ENCODE data around the gene IRF1.
"Not testable (repeated sequence)": the region's sequence is repeated elsewhere in the genome, so short reads cannot be mapped to it uniquely, and the experiment has no call there.

IRF1 gene

GRCh38 chr5:132486318-132487094 lies 4.1 kb downstream of the IRF1 start:
- no peak for DNase-seq

DNA sequence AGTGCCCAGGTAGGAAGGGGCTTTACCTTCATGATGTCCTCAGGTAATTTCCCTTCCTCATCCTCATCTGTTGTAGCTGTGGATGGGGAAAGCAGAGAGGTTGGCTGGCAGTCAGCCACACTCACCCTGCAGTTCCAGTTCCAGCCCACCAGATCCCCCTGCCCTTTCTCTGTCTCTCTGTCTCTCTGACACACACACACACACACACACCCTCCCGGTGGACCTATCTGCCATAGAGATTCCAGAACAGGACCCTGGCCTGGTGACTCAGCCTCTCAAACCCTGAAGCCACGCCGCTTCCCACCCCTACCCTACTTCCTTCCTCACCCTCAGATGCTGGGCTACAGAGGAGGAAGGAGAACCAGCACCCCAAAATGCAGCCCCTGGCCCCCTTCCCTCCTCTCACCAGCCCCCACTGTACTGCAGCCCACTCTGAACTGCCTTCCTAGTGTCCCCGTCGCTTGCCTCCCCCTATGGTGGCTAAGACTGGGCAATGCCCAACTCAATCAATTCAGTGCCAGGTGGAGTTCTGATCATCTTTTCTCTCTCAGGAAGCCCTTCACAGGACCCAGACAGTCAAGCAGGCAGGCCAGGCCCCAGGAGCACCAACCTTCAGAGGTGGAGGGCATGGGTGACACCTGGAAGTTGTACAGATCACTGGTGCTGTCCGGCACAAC lies 4.8 kb downstream of the IRF1 start:
- no peak for DNase-seq

DNA sequence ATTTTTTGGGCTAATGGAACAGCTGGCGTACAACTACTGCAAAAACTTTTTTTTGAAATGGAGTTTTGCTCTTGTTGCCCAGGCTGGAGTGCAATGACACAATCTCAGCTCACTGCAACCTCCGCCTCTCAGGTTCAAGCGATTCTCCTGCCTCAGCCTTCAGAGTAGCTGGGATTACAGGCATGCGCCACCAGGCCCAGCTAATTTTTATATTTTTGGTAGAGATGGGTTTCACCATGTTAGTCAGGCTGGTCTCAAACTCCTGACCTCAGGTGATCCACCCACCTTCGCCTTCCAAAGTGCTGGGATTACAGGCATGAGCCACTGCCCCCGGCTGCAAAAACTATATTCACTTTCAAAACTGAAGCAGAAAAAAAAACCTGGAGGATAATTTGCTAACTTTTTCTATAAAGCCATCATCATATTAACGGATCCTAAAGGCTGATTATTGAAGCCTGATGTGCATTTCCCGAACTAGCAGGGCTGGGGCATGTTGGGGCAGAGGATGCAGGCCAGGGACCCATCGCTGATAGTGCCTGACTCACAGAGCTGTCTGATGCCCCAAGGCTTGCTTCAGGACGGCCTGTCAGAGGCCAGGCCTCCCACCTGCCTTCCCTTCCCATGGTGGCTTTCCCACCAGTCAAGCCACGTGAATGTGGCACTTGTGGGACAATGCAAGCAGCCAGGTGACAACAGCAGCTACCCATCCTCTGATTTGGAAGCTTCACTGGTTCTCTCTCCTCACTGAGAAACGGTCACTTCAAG lies 5.5 kb downstream of the IRF1 start:
- not testable (repeated sequence) for DNase-seq

GRCh38 chr5:132484391-132484725 lies 6.2 kb downstream of the IRF1 start:
- DNase-seq: no peak

GRCh38 chr5:132483661-132484390 lies 6.7 kb downstream of the IRF1 start:
- DNase-seq: no peak

DNA sequence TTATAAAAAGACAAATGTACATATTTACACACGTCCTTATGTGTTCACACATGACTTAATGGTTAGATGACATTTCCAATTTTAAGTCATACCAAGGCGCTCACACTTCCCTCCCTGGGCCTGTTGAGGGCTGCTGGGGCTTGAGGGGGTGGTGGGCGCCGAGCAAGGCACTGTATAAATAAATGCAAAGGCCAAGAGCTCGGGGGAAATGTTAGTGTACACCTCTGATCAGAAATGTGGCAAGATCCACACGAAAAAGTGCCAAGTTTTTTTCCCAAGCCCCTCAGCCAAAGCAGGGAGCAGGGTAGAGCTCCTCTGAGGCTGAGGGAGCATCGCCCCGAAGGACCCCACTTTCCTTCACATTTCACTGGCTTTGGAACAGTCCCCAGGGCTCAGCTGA lies 7.5 kb downstream of the IRF1 start:
- no peak for DNase-seq

- DNase-seq: no peak
These were observed 8.9 kb downstream of the IRF1 start for GRCh38 chr5:132481596-132482211.

- no peak for DNase-seq
These were observed 9.5 kb downstream of the IRF1 start for GRCh38 chr5:132480893-132481595.

- no peak for DNase-seq
These were observed 10.1 kb downstream of the IRF1 start for GRCh38 chr5:132480546-132480892.

DNA sequence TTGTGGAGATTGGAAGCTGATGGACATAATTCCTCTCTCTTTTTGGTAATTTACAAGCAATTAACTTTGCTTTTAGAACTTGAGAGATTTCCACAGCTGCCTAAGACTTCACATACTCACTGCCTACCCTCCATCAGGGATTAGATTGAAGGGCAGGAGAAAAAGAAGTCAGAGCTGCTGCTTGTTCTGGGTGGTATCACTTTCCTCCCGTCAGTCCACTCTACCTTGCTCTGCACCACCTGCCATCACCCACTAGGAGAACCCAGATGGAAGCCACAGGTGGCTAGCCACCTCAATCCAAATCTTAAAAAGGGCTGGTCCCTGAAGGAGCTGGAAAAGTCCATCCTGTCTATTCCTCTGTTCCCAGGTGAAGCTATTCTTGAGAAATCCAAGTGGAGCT lies 10.5 kb downstream of the IRF1 start:
- DNase-seq: no peak

GRCh38 chr5:132479111-132479951 lies 11.2 kb downstream of the IRF1 start:
- DNase-seq: no peak

- DNase-seq: no peak
These were observed 12.2 kb downstream of the IRF1 start for GRCh38 chr5:132478366-132478871.

GRCh38 chr5:132477784-132478365 lies 12.7 kb downstream of the IRF1 start:
- DNase-seq: no peak

DNA sequence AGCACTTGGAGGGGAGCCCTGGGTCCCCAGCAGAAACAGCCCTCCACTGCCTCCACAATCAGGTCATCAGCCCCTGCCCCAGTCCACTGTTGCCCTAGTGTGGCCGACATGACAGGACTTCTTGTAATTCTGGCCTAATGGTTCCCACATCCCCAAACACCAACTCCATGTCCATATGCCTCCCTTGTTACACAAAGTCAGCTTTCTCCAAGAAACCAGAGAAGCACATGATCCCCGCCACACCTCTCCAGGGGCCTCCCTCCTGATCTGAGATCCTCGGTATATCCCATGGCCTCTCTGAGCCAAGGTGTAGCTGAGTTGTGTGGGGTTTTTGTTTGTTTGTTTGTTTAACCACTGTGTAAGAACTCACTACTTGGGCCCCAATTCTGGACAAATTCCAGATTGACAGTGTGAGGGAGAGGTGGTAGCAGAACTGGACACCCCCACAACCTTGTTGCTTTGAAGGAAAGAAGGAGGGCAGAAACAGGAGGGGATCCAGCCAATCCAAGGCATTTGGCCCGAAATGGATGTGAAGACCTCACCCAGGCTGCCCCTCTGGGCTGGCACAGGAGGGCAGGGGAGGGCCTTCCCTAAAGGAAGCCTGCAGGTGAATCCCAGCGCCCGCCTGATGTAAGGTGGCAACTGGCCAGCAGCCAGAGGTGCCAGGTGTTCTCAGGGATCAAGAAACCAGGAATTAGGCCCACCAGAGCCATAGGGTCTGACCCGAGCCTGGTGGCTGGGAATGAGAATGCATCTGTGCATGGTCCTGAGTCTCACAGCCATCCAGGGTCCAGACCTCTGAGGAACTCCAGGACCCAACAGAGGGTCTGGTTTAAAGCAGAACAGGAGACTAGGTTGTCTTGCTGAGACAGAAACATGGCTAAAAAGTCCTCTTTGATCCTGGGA lies 13.4 kb downstream of the IRF1 start:
- no peak for DNase-seq

DNA sequence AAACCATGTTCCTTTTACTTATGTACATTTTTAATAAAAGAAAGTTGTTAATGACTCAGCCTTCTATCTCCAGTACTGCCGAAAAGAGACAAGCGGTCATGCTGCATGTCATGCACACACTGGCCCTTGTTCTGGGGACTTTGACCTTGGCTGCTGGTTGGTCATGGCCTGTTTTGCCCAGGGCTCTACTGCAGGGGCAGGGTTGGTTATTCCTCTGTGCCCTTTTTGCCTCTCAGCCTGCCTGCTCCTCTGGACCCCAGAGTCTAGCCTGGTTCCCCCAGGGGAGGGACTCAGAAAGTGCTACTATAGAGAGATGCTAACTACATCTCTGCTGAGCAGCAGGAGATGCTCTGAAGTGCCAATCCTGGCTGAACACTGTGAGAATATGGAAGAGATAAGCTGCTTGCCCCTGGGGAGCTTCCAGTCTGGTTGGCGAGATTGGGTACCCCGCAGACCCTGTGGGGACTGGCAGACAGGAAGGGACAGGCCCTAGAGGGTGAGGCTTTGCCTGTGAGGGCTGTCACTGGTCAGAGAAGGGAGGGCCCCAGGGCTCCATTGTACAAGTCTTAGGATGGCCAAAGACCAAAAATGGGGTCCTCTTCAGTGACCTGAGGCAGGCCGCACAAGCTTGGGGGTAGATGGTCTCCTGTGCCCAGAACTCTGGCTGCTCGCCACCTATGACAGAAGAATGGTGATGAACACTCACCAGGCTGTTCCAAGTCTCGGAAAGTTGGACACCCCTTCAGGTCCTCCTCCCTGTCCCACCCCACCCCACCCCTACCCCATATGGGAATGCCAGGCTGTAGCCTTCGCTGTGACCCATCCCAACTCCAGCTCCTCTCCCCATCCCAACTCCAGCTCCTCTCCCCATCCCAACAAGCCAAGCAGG lies 14.3 kb downstream of the IRF1 start:
- DNase-seq: no peak

DNA sequence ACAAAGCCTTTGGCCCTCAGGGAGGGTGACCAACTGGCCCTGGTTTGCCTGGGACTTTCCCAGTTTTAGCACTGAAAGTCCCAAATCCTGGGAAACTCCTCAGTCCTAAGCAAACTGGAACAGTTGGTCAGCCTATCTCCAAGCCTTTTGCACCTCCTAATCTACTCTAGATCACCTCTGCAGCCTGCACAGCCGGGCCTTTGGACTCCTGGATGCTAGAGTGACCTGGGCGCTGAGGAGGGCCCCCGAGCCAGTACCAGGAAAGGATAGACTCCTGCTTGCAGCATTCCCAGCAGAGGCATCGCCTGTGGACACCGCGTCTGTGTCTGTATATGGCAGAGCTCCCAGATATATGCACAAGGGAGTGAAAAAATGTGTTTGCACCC lies 15.1 kb downstream of the IRF1 start:
- DNase-seq: no peak

DNA sequence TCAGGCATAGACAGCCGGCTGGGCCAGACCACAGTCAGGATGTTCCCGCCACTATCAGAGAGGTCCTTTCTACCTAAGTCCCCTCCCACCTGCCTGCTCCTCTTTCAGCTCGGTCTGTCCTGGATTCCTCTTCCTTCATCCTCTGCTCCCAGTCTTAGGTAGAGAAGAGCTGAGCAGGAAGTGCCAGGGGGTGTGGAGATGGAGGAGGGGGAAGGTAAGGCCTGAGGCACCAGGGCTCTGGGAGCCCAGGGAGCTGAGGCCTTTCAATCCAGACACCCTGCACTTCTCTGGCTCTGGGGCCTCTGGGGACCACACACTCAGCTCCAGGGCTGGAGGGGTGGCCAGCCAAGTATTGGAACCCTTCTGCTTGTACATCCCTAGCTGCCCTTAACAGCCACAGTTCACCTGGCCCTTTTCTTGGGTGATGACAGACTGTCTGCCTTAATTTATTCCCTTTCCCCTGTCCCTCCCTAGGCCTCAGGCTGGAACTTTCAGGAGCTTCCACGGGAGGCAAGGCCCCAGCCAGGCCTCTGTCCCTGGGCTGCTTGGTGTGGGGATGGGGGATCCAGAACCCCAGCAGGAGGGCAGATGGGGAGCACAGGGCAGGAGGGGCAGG lies 15.6 kb downstream of the IRF1 start:
- no peak for DNase-seq

DNA sequence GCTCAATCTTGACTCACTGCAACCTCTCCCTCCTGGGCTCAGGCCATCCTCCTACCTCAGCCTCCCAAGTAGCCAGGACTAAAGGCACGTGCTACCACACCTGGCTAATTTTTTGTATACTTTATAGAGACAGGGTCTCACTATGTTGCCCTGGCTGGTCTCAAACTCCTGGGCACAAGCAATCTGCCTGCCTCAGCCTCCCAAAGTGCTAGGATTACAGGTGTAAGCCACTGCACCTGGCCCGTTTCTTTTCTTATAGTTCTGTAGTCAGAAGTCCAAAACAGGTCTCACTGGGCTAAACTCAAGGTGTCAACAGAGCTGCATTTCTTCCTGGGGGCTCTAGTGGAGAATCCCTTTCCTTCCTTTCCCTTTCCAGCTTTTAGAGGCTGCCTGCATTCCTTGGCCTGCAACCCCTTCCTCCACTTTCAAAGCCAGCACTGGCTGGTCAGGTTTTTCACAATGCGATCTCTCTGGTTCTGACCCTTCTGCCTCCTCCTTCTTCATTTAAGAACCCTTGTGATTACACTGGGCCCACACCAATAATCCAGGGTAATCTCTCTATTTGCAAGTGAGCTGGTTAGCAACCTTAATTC lies 16.3 kb downstream of the IRF1 start:
- DNase-seq: no peak

All from NCI-H526 (cell line).